Measurements from ENCODE around the gene NUDT7. TPM values are rescaled to one million over a fixed set of nuclear protein-coding genes. Genes with fewer than 3 reads are reported as not detected.

The NUDT7 gene
- total RNA-seq, 1 donor from 2014 or later, result 0.82 TPM

DNA sequence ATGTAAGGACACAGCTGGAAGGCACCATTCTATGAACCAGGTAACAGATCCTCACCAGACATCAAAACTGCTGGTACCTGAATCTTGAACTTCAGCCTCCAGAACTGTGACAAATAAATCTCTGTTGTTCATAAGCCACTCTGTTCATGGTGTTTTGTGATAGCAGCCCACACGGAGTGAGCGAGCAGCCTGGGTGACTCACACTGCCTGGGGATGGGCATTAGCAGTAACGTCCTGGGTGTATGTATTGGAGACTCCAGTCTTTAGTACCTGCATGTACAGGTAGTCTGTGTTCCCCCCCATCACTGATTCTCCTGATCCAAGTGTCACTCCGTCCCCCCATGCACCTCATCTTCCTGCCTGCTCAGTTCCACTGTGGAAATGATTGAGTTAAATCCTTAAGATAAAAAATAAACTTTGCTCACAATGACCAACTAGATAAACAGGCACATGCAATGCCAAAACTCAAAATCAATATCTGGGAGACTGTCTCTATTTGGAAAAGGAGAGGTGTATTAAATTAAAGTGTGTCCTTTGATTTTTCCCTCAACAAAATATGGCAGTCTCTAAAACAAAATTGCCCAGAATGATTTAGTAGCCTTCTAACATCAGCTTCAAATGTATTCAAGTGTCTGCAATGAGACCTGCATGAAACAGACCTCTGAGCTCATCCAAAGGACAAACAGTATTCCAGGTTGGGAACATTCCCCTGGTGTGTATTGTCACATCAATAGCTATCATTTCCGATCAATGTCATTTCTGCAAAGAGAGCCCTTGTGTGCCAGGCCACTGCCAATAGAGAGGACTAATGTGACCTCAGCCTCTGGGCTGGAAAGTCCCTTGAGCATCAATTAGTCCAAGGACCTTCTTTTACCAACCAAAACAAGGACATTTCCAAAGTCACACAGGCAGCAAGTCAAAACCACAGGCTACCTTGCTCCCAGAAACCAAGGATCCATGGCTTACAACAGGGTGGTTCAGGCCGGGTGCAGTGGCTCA, 53.9 kb downstream of the NUDT7 start:
- DNase-seq (ENCODE audit: low spot score in 2 of 2) (no peak), FAIRE-seq (no peak)

DNA sequence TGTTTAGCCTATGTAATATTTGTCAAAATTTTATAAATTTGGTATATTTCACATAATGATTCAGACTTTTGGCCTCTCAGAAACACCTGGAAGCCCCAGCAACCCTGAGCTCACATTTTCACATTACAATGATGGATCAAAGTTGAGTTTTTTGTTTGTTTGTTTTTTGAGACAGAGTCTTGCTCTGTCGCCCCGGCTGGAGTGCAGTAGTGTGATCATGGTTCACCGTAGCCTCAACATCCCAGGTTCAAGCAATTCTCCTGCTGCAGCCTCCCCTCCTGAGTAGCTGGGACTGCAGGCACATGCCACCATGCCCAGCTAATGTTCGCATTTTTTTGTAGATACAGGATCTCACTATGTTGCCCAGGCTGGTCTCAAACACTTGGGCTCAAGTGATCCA, 55.4 kb downstream of the NUDT7 start:
- FAIRE-seq, result no peak
- DNase-seq (ENCODE audit: low spot score in 2 of 2), result no peak

DNA sequence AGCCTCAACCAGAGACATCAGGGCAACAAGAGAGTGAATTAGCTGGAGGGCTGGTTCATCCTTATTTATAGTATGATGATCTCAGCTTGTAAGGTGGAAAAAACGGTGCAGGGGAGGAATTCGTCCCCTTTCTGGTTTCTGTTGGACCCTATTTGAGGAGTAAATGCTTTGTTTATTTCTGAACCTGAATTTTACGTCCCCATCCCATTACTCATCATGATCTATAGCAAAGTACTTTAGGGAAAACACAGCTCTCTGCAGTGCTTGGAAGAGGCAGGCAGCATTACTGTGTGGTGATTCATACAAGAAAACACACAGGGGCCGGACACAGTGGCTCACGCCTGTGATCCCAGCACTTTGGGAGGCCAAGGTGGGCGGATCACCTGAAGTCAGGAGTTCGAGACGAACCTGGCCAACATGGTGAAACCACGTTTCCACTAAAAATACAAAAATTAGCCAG, 58.1 kb downstream of the NUDT7 start:
- FAIRE-seq (no peak), DNase-seq (ENCODE audit: low spot score in 2 of 2) (no peak)

DNA sequence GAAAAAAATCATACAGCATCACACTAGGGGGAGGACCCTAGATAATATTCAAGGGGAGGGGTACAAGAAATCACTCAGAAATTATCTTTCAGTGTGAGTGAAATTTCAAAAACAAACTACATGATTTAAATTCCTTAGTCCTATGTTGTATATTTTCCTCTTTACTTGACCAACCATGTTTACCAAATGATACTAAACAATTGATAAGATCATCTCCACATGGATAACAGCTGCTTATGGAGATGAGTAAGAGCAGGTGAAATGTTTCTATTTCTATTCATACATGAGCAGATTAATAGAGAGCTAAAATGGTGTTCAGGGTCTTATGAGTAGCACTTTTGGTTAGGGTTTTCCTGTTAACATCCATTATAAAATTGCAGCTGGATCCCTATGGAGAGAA, 58.8 kb downstream of the NUDT7 start:
- DNase-seq (ENCODE audit: low spot score in 2 of 2) (no peak), FAIRE-seq (no peak)

DNA sequence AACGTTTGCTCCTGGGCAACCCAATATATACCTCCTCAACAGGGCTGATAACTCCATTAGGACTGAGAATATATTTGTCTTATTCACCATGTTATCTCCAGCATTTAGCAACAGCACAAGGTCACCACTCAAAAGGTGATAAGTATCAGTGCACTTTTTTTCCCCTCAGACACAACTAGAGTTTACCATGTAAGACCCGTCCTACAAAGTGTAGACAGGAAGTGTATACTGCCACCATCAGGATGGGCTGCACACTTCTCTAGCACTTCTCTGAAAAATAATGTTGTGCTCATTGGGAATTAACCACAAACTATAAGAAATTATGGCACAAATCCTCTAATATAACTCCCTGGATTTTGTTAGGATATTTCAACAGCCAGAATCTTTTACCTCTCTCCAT, 60.4 kb downstream of the NUDT7 start:
- no peak for DNase-seq (ENCODE audit: low spot score in 2 of 2)
- no peak for FAIRE-seq

DNA sequence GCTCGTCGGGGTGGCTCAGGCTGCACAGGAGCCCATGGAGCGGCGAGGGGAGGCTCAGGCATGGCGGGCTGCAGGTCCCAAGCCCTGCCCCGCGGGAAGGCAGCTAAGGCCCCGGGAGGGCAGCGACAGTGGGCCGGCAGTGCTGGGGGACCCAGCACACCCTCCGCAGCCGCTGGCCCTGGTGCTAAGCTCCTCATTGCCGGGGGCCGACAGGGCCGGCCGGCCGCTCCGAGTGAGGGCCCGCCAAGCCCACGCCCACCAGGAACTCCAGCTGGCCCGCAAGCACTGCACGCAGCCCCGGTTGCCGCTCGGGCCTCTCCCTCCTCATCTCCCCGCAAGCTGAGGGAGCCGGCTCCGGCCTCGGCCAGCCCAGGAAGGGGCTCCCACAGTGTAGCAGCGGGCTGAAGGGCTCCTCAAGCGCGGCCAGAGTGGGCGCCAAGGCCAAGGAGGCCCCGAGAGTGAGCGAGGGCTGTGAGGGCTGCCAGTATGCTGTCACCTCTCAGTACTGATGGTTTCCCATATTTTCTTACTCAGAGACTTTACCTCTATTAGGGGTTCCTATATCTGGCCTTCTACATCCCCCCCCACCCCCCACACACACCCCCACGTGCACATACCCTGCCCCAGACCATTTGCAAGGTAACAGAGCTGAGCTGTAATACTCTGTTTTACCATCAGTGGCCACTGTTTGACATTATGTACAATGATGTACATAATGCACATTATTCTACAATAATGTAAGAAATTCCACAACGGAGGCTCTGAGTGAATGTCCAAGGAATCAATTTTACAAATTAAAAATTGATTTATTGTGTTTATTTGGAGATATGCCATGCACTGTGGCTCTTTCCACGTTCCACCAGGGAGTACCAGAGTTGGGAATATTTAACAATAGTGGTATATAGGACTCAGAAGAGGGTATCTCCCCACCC, 62.4 kb downstream of the NUDT7 start:
- no peak for FAIRE-seq

DNA sequence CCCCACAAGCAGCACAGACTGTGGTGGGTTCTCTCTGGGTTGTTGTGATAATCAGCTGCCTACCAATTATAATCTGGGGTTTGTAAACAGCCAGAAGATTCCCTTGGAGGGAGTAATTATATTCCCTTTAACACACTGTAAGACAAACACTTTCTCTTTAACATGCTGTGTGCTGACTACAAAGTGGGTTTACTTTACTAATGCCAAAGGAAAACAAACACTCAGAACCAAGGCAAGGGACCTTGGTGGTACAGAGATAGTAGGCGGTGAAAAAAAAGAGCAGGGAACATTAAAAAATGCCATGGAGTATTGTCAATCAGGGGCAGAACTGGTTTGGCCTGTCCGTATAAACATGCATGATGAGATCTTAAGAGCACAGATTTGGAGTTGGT, 63.1 kb downstream of the NUDT7 start:
- no peak for FAIRE-seq
- no peak for DNase-seq (ENCODE audit: low spot score in 2 of 2)

More for the DNA sequence above, 62.4 kb downstream of the NUDT7 start:
- DNase-seq (ENCODE audit: low spot score in 2 of 2), result no peak

DNA sequence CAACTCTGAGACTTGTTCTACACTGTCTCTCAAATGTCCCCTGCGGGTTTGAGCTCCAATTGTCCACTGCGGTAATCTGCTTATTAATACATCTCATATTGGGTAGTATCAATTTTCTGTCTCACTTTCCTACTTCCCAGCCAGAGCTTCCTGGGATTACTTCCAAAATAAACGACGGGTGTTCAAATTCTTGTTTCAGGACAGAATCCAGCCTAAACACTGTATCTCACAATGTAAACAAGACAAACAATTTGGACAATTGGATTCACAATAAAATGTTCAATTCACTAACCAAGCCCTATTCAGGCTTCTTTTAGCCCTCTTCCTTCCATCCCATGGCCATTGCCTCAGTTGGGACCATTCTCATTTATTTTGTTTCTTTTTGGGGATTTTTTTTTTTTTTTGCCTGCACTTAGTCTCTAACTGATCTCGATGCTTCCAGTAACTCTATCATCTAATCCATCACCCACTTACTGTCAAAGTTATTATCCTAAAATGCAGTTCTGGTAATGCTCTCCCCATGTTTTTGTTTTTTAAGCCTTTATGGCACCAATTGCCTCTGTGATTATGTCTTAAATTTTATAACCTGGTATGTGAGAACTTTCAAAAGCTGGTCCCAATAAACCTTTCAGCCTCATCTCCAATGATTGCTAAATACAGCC, 64.0 kb downstream of the NUDT7 start:
- FAIRE-seq, result no peak

DNA sequence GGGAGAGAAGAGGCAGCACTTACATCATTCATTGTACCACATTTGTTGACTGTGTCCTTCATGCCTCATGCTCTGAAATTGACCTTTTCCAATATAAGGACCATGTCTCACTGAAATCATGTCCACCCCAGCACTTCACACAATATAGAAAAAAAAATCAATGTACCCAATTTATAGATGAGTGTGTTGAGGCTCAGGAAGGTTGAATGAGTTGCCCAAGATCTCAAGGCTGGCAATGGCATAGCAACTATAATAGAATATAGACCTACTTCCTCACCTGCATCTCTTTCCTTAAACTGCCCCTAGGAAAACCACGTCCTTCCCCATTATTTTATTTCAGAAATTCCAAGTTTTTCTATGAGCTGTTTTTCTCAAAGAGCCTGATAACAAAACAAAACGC, 65.1 kb downstream of the NUDT7 start:
- DNase-seq (ENCODE audit: low spot score in 2 of 2) (no peak), FAIRE-seq (no peak)

More for the DNA sequence above, 64.0 kb downstream of the NUDT7 start:
- no peak for DNase-seq (ENCODE audit: low spot score in 2 of 2)

DNA sequence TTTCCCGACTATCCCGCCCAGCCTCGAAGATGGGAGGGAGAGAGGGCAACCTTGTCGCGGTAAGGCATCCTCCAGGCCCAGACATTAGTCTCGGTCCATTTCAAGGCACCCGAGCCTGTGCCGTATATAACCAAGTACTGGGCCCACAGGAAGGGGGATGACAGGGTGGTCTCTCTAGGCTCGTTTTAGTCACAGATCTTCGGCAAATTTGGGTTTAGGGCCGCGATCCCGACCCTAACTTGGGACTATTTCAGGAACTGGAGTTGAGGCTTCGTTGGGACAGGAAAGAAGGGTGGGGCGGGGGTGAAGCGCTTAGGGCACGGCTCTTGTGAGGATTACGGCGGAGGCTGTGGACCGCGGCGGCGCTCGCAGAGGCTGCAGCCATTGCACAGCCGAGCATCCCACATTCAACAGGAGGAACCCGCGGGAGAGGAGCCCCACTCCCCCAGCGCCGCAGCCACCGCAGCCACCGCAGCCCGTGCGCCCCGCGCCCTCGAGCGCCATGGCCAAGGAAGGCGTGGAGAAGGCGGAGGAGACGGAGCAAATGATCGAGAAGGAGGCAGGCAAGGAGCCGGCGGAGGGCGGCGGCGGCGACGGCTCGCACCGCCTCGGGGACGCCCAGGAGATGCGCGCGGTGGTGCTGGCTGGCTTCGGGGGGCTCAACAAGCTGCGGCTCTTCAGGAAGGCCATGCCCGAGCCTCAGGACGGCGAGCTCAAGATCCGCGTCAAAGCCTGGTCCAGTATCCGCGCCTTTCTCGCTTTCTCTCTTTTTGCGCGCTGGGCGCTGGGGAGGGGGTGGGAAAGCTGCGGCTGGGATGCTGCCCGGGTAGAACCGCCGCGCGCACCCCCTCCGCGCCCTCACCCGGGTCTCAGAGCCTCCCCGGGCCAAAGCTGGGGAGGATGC, 66.1 kb downstream of the NUDT7 start, which contains the start of gene VAT1L:
Gene VAT1L, plus strand, starts transcription at position 384 of the 904 bp plus-strand sequence. Its CDS starts 119 bp downstream, at position 503.
- DNase-seq (ENCODE audit: low spot score in 2 of 2), result peak; percentile 68 to 69
- FAIRE-seq, result no peak

DNA sequence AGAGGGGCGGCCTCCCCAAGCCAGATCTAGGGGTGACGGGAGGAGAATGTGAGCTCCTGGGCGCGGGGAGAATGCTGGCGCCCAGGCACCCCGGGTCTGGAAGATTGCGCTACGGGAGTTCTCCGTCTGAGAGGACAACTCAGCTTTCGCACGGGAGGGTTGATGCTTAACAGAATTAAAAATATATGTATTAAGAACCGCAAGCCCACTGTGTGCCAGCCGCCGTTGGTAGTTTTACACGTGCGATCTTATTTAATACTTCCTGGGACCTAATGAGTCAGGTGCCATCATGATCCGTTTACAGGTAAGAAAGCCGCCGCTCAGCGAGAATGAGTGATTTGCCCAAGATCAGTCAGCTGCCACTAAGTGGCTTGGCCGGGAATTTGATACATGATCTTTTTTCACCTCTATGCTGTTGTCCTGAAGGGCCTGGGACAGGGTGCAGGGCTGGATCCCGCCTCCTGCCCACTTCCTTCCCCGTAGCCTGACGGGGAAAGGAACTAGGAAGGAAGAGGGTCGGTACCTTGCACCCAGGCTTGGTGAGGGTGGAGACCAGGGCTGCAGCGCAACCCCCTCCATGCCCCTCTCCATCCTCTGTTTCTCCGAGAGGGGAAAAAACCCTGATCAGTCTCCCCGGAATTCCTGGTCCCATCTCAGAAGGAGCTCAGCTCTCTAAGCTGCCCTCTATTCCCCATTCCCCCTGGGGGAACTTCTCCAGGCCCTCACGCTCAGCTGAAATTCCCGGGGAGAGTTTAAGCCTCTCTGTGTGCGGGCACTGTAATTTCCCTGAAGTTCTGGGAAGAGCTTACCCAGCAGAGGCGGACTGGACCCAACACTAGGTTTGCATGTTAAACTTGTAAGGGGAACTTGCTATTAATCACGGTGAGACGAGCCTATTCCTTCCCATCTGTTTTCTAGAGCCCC, 67.0 kb downstream of the NUDT7 start:
- FAIRE-seq (no peak), DNase-seq (ENCODE audit: low spot score in 2 of 2) (no peak)

DNA sequence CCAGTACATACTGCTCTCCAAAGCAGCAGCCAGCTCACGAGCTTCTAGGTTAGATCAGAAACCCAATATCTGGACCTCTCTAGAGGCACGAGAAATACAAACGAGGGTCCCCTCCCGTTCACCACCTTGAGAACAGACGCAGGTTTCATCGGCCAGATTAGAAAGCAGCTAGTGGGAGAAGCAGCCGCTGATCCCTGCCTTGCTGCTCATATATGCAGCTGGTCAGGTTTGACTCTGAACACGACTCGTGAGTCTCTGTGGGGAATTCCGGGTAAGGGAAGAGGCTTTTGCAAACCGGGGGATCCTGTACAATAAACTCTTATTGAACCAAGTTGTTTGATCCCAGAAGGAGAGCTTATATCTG, 67.7 kb downstream of the NUDT7 start:
- DNase-seq (ENCODE audit: low spot score in 2 of 2), result no peak
- no peak for FAIRE-seq

DNA sequence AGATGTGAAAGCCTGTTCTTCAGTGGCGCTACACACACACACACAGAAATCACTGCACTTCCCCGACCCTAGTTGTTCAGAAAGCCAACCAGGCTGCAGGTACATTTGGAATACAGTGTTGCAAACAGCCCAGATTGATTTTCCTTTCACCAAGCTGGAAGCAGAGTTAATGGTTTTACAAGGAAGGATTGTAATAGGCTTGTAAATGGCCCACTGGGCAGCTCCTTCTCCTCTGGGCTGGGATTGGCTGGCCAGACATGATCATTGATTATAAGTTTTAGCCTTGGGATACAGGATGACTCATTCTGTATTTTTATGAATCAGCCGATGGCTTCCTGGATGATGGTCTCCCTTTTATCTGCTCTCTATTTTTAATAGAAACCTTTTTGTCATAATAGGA, 68.6 kb downstream of the NUDT7 start:
- no peak for DNase-seq (ENCODE audit: low spot score in 2 of 2)
- no peak for FAIRE-seq

Other genes starting within 250 kb of the NUDT7 start
- 22.0 TPM for gene VAT1L, start 66.0 kb downstream of the NUDT7 start, total RNA-seq

Measured in frontal cortex (tissue), 4 donors.